NCI-H1417 (cell line): ENCODE results near the gene PPM1H.
A peak's percentile ranks its signal among the peaks of the same experiment; 100 is the strongest.

Experiments
- DNase-seq, 3 experiments: peaks; one replicate each; lab custom pipeline; 2025; lab: John Stamatoyannopoulos, UW

PPM1H gene

DNA sequence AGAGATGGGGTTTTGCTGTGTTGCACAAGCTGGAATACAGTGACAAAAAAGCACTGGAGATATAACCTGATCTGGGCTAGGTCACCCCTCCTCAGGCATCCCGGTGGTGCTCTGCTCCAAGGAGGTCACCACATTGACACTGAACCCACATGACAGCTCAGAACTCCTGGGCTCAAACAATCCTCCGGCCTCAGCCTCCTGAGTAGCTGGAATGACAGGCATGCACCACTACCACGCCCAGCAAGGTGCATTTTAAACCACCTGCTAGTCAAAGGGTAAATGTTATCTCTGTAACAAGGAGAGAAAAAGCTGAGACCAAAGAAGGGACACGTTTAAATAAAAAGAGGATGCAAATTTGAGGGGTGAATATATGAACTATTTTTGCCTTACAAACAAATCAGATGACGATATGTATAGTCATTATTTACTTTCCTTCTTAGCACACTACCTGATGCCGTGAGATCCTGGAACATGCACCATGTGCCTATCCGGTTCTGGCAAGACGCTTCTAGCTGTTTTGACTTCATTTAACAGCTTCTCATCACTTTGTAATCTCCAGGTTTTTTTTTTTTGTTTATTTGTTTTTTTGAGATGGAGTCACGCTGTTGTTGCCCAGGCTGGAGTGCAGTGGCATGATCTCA lies 135.1 kb downstream of the PPM1H start:
- no peak for DNase-seq

GRCh38 chr12:62799126-62799736 lies 135.7 kb downstream of the PPM1H start:
- DNase-seq = peak; percentile 75 to 94 (median 89)

DNA sequence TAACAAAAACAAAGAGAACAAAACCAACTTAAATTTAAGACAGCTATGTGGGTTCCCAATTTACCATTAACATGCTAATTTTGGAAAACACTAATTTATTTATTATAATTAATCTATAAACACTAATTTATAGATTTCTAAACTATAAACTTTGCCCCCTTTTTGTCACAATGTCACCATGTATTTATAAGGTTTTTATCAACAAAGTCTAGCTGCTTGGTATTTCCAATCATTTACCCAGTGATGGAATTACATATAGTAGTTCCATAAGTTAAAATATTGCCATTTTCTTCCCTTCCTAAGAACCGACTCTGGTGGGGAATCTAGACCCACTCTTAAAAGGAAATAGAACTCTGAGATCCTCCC lies 140.7 kb downstream of the PPM1H start:
- peak in 1 of 3 experiments; percentile 60 for DNase-seq

DNA sequence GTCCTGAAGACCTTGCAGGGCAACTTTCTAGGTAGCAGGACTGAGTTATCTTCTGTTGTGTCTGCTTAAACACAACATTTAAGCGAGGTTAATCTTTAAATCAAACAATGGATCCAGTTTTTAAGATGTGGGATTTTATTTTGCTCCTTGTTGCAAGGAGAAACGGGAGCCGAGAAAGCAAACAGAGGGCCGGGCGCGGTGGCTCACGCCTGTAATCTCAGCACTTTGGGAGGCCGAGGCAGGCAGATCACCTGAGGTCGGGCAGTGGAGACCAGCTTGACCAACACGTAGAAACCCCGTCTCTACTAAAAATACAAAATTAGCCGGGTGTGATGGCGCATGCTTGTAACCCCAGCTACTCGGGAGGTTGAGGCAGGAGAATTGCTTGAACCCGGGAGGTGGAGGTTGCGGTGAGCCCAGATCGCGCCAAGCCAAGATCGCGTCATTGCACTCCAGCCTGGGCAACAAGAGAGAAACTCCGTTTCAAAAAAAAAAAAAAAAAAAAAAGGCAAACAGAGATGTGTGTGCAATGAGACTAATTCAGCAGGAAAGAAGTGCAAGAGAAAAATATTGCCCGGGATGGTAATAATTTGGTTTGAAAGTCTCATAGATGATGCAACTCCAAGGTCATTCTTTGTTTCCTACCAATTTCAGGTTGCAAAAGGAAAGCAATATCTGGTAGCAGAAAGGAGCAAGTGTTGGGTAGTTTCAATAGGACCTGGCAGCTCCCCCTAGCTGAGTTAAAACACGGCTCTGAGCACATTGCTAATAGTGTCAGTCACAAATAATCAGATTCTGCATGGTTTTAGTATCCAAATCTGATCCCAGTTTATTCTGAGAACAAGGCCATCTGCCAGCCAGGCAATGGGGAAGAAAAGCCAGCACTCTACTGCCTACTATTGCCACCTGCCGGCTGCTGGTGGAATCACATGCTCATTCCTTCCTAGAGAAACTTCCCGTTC lies 141.4 kb downstream of the PPM1H start:
- peak; percentile 85 to 93 (median 90) for DNase-seq

DNA sequence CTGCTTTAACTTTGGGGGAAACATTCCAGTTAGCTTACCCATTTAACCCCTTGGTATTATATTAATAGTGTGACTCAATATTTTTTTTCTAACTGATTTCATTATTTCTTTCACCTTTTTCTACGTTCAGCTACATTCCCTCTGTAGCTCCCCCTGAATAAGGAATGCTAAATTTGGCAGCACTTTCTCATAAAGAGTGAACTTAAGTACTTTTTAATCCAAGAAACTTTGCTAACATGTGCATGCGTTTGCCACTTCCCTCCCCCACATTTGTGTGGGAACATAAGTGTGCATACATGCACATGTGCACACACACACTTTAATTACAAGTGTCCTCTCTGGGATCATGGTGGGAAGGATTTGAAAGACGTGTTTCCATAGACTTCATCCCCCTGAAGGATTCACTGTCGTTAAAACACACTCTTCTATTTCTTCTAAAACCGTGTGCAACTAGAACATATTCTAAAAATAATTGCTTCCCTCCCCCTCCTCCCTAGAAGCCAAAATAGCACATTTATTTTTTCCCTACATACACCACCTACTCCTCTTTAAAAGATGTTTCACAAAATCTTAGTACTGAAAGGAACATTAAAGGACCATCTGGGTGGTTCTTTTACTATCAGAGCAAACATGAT lies 142.6 kb downstream of the PPM1H start:
- DNase-seq = no peak

DNA sequence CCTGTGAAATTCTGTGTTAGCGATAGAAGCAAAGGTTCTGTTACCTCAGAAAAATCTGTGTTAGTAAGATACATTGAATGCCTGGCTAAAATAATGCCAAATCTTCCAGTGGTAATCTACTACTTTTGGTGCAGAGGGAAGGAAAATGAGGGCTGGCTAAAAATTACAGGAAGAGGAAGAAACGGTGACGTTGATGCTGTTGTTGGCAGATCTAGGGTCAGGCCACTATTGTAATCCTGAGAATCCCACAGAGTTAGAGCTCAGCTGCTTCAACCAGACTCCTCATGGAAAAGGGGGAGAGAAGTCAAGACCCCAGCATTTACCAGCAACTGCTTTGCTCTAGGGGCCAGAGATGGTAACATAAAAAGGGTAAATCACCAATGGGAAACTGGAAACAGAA lies 145.1 kb downstream of the PPM1H start:
- no peak for DNase-seq

- no peak for DNase-seq
Measured at GRCh38 chr12:62787611-62788010, 147.3 kb downstream of the PPM1H start.

DNA sequence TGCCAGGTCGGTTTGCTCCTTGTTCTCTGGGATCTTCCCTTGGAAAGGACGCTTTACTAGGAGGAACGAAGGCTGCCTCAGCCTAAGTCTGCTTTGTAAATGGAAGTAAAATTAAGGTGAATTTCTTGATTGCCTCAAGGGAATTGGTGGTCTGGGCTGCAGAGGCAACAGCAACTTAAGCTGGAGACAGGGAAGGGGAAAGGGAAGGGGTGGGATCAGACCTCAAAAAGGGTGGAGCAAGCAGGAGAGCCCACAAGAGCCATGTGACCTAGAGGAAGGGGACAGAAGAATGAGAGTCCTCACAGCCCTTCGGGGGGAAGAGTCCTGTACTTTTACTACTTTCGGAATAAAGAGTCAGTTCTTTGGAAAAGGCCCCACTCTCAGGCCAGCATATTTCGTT lies 147.9 kb downstream of the PPM1H start:
- DNase-seq = no peak

- no peak for DNase-seq
Measured at GRCh38 chr12:62785941-62786559, 148.9 kb downstream of the PPM1H start.

DNA sequence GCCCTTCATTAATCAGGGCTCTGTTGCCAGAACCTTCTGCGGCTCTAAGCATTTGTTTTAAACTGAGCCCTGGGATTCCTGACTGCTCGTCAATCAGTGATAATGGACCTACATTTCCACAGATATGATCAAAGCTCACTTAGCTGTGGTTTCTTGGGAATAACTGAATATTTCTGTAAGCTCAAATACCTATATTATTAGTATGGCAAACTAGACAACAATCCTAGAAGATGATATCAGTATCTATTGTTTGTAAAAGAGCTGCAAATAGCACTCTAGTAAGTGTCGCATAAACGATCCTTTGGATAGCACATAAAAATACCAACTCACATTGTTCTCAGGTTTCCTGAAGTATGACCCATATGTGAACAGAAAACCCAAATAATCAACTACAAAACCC lies 150.4 kb downstream of the PPM1H start:
- DNase-seq = no peak

DNA sequence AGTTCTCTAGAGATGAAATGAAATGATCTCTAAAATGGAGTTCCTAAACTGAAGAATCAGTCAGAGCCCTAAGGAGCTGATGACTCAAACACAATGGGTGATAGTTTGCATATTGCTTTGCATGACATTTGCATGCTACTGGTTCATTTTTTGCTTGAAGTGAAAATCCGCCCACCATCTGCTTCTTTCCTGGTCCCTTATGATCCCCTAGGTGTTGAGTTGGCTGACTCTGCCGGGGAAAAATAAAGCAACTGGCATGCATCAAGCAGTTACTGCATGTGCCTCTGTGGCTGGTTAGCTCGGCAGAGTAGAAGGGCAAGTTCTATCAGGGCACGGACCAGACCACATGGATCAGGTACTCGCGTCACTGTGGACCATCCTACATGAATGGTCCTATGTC lies 151.1 kb downstream of the PPM1H start:
- DNase-seq = no peak

DNA sequence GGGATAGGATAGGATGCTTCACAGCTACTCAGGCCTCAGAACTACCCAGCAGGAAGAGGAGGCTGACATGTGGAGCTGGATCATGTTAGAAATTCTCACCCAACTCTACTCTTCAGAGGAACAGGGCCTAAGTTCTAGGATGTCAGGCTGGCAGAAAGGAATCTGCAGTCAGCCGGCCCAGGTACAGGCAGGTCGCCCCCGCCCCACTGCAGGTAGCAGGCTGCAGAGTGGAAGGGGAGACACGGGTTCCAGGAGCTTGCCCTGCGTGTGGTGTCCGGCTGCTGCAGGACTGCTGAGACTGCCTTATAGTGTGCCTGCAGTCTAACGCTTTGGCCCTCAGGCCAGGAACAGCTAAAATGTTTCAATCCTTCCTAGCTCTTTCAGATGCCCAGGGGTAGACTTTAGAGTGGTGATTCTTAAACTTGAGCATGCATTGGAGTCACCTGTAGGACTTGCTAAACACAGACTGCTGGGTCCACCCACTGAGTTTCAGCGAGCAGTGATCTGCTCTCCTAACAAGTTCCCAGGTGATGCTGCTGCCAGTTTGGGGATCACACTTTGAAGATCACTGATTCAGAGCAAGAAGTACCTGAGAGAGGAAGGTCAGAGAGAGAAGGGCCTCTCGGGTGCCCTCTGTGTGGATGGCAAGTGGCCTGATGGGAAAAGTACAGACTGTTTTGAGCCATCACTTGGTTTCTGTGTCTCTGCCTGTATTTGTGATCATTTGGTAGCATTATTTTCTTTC lies 153.6 kb downstream of the PPM1H start:
- DNase-seq = no peak

GRCh38 chr12:62779488-62779887 lies 155.5 kb downstream of the PPM1H start:
- no peak for DNase-seq

DNA sequence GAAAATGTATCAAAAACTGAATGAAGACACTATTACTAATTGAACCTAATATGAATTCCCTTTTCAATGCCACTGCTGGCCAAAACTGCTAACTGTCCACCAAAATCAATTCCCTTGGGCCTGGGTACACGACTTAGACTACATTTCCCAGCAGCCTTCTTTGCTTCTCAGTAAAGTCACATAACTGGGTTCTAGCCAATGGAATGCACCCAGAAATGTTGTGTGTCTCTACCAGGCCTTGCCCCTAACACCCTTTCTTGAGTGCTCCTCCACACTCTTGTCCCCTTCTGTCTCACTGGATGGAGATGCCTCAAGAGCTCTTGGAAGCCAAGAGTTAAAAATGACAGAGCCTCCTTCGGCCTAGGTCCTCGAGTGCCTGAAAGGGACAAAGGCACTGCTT lies 156.8 kb downstream of the PPM1H start:
- no peak for DNase-seq

DNA sequence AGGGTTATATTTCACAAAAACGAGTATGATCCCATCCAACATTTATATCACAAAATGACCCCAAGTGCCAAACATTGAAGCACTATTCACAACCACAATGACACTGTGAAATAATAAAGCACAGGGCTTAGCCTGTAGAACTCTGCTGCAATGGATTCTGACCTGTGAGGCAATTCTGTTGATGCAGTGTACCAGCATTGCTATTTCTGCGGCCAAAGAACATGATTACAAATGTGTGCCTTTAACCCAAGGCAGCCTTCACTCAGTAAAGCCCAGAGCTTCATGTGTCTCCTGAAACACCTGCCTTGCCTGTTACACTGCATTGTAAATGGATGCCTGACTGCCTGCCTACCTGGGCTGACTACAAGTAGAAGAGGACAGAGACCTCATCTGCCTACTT lies 158.0 kb downstream of the PPM1H start:
- no peak for DNase-seq

- DNase-seq = no peak
Measured at GRCh38 chr12:62776575-62776974, 158.4 kb downstream of the PPM1H start.

DNA sequence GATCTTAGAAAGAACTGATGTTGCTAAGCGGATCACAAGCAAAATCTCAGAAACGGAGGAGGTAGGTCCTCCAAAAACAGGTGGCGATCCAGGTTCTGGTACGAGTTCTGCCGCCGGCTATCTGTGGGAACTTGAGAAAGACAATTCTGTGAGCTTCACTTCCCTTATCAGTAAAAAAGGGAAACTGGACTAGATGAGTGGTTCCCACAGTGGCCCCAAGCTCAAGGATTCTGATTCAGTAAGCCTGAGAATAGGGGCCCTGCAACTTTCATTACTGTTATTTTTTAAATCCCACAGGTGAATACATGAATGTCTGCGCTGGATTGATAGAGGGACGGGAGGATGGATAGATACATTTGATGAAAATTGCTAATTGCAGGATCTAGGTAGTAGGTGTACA lies 160.2 kb downstream of the PPM1H start:
- no peak for DNase-seq

DNA sequence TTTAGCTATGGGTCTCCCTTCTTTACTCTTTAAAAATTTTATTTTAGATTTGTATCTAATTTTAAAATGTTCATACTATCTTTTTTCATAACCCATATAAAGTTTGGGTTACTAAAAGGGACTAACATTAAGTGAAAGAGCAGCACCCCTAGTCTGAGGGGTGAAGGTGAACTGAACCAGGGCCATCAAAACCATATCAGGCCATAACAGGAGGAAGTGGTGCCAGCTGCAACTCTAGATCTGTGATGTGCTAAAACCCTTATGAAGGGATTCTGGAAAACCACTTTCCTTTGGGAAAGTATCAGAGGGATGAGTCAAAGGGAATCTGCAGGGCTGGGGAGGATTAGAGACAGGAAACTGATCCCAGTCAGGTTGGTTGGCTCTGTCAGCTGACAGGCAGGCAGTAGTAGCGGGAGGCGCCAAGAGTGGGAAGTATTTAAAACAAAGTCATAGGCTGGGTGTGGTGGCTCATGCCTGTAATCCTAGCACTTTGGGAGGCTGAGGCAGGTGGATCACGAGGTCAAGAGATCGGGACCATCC lies 162.5 kb downstream of the PPM1H start:
- no peak for DNase-seq

DNA sequence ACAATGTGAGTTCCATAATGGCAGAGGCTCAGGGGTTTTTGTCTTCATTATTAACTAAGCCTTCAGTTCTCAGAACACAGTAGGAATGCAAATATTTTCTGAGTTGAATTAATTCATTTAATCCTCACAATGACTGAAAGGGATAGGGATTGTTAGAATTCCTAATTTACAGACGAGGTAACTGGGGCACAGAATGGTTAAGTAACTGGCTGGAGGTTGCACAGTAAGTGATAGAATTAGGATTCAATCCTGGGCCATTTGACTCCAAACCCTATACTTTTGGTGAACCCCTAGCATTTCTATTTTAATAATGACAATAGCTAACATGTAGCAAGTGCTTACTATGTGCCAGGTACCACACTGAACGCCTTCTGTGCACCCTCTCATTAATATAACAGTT lies 163.1 kb downstream of the PPM1H start:
- no peak for DNase-seq

DNA sequence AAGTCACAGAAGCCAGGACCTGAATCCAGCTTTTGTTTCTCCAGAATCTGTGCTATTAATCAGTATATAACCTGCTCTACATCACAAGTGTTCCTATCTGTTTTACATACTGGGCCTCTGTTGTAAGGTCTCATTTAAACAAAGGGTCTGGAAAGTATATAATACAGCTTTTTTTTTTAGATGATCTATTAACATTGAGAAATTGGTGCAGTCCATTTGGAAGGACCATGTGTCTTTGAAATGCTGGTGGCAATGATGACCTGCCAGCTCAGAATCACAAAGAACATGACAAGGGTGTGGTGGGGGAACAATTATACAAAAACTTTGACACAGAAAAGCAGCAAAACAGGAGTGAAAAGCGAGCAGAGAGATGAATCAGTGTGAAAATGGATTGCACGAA lies 164.6 kb downstream of the PPM1H start:
- DNase-seq = no peak

DNA sequence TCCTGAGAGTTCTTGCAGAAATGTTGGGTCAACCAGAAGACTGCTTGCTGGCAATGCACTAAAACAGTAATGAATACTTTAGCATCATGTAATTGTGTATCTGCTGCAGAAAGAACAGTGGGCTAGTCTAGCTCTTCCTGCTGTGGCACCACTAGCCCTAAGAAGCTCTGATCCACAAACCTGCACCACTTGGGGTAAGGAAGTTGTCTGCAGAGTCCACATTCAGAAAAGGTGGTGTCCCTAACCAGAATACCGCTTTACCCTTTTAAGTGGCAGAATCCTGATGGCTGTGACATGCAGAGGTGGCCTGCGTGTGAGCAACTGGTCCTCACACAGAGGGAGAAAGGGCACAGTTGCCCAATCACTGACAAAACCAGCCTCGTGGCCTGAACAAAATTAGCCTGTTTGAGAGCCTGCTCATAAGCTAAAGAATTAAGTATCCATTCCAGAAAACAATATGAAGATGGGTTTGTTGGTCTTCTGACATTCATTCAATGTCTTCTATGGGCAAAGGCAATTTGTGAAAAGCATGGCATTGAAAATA lies 165.8 kb downstream of the PPM1H start:
- no peak for DNase-seq
